ENCODE results near the gene PHF24. TPM values are rescaled to one million over a fixed set of nuclear protein-coding genes. Genes with fewer than 3 reads are reported as not detected.

The PHF24 gene
- polyA plus RNA-seq, 4 donors: 0.10 to 0.29 (median 0.21) TPM

Other genes with a start within 250 kb of the PHF24 start
- gene CCL21, start 248.1 kb upstream of the PHF24 start, polyA plus RNA-seq (ENCODE audit: insufficient read length in 4 of 4): 10 to 100 TPM in 2 of 4 donors, 1 to 10 TPM in 2; 6.5 to 21.2 (median 10.8) TPM
- gene DNAJB5, start 31.5 kb downstream of the PHF24 start, polyA plus RNA-seq (ENCODE audit: insufficient read length in 4 of 4): 10 to 100 TPM in 2 of 4 donors, 1 to 10 TPM in 2; 9.6 to 12.8 (median 10.5) TPM
- gene VCP, start 114.3 kb downstream of the PHF24 start, polyA plus RNA-seq (ENCODE audit: insufficient read length in 4 of 4): 100 to 1,000 TPM; 248 to 268 (median 263) TPM
- 10 to 100 TPM; 36.7 to 53.1 (median 42.4) TPM for gene FANCG, start 121.7 kb downstream of the PHF24 start, polyA plus RNA-seq (ENCODE audit: insufficient read length in 4 of 4)
- 10 to 100 TPM; 33.1 to 38.4 (median 35.3) TPM for gene PIGO, start 138.3 kb downstream of the PHF24 start, polyA plus RNA-seq (ENCODE audit: insufficient read length in 4 of 4)
- gene STOML2, start 144.8 kb downstream of the PHF24 start, polyA plus RNA-seq (ENCODE audit: insufficient read length in 4 of 4): 100 to 1,000 TPM; 115 to 135 (median 131) TPM
- 10 to 100 TPM; 13.1 to 15.5 (median 13.6) TPM for gene ATOSB, start 157.6 kb downstream of the PHF24 start, polyA plus RNA-seq (ENCODE audit: insufficient read length in 4 of 4)
- 10 to 100 TPM; 23.9 to 26.7 (median 26.5) TPM for gene UNC13B, start 203.7 kb downstream of the PHF24 start, polyA plus RNA-seq (ENCODE audit: insufficient read length in 4 of 4)

Measured in left renal cortex interstitium (tissue), 4 donors.